Superior temporal gyrus (tissue), 1 donor: Measurements from ENCODE around the gene SSBP3.

Source experiments
- DNase-seq: peaks from one replicate; pipeline ENCODE4 v3.0.0-alpha.2; 2016; ENCODE audit errors: extremely low spot score

The SSBP3 gene

GRCh38 chr1:54178296-54179070, 227.7 kb downstream of the SSBP3 start:
- DNase-seq = no peak

GRCh38 chr1:54177726-54178125, 228.5 kb downstream of the SSBP3 start:
- no peak for DNase-seq

- no peak for DNase-seq
Observed at GRCh38 chr1:54176621-54177327, 229.4 kb downstream of the SSBP3 start.
